OCI-LY1 (cell line): ENCODE data around the gene NKPD1.

ENCODE experiments used
- EZH2 ChIP-seq: fragments of 200-600 bp; sonication (generic), shearing (Covaris generic); IDR thresholded peaks from 2 replicates; pipeline ENCODE4 v1.8.0; 2017; ENCODE audit warnings: borderline replicate concordance, mixed run types, mild to moderate bottlenecking, antibody characterized with exemption, low read length, moderate library complexity, mixed read lengths
- TF ChIP-seq, protein P1 (sequence below): fragments of 200-600 bp; sonication (generic), shearing (Covaris generic); IDR thresholded peaks from 2 replicates; pipeline ENCODE4 v1.5.1; 2017; ENCODE audit warnings: mild to moderate bottlenecking, antibody characterized with exemption, low read length, moderate library complexity, mixed read lengths

DNA sequence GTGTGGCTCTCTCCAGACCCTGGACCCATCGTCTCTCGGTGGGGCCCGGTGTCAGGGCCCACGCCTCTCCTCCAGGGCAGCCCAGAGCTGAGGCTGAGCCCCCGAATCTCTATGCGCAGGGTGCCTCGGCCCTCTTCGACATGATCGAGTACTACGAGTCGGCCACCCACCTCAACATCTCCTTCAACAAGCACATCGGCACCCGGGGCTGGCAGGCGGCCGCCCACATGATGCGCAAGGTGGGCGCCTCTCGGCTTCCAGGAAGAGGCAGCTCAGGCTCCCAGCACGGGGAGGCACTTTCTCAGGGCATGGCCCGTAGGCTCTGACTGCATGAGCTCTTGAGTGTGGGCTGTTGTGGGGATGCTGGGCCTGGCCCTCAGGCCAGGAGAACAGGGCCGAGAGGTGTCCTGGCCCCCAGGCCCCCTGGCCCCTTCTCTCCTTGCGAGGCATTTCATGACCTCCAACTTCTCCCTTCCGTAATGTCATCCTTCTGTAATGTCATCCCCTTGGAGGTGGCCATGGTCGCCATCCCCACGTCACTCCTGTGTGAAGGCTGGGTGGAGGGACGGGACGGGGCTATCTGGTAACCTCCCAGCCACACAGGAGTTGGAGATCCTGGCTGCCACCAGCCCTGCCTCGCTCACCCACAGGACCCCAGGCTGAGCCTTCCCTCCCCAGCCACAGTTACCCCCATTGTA is 19.4 kb downstream of the NKPD1 start:
- TF ChIP-seq, protein P1, sequence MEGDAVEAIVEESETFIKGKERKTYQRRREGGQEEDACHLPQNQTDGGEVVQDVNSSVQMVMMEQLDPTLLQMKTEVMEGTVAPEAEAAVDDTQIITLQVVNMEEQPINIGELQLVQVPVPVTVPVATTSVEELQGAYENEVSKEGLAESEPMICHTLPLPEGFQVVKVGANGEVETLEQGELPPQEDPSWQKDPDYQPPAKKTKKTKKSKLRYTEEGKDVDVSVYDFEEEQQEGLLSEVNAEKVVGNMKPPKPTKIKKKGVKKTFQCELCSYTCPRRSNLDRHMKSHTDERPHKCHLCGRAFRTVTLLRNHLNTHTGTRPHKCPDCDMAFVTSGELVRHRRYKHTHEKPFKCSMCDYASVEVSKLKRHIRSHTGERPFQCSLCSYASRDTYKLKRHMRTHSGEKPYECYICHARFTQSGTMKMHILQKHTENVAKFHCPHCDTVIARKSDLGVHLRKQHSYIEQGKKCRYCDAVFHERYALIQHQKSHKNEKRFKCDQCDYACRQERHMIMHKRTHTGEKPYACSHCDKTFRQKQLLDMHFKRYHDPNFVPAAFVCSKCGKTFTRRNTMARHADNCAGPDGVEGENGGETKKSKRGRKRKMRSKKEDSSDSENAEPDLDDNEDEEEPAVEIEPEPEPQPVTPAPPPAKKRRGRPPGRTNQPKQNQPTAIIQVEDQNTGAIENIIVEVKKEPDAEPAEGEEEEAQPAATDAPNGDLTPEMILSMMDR: no peak
- no peak for TF ChIP-seq EZH2
